Head of caudate nucleus (tissue), 42 donors: ENCODE measurements around the gene ABCG2.
"Not testable (repeated sequence)": the region's sequence is repeated elsewhere in the genome, so short reads cannot be mapped to it uniquely, and the experiment has no call there.

Experiments
- DNase-seq, 42 donors: peaks; one replicate each; pipeline versions ENCODE4 v3.0.0 to v3.0.0-alpha.2; 2020 to 2021; ENCODE audit warnings: mixed read lengths in 7 of 42
- intact Hi-C: fragments of 100-400 bp; cut with DNase I; formaldehyde crosslinking; loops from one replicate; pipeline ENCODE4 v1.15.0; 2022

The ABCG2 gene

DNA sequence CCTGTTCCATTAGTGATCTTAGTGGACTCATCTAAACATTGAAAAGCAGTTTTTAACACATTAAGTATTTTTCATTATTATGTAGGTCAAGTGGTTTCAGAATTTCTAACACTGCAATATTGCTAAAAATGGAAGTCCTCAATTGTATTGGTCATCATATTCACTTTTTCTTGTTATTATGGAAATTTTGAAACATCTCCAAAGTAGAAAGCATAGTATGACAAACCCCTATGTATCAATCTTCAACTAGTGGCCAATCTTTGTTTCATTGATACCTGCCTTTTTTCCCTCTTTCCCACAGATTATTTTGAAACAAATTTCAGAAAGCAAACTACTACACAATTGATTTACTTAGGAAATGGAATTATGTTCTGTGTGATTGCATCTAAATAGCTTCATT is 14.5 kb upstream of the ABCG2 start:
- intact Hi-C loops = no loop called here
- DNase-seq = no peak

DNA sequence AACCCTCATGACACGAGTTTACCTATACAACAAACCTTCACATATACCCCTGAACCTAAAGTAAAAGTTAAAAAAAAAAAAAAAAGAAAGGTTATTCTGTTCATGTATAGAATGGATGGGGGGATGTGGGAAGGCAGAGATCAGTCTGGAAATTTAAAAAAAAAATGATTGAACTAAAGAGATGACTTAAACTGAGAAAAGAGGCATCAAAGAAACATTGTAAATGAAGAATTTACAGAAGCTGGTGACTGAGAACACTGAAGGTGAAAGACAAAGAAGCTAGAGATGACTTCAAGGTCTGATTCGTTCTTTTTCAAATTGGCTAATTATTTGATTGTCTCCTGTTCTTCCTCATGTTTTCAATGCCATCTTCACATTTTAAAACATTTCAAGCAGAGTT is 12.8 kb upstream of the ABCG2 start:
- no peak for DNase-seq
- intact Hi-C loops = no loop called here

DNA sequence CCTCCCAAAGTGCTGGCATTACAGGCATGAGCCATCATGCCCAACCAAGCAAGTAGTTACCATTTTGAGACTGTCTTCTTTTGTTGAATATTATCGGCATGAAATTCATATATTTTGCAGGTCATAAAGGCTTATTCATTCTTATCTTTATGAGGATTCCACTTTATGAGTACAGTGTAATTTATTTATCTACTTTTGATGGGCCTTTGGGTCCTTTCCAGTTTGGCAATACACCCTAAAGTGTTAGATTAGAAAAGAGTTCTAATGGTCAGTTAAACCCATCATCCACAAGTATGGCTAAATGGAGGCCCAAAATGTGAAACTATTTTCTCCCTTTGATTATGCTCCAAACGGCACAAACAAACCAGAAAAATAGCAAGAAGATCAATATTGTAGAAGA is 10.9 kb upstream of the ABCG2 start:
- no peak for DNase-seq
- intact Hi-C loops = no loop called here

DNA sequence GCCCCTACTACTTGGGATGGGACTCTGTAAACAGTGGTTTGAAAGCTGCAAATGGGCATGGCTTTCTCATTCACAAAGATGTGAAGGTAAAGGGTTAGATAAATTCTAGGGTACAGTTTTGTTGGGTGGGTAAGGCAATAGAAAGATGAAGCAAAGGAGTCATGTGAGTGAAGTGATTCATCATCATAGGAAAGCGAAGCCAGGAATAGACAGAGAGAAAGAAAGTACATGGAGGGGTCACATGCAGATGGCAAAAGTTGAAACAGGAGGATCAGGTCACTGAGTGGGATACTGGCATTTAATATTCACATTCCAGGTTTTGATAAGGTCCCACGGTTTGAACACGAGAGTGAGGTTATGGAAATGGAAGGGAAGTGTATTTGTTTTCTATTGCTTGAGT is 8.2 kb upstream of the ABCG2 start:
- intact Hi-C loops = no loop called here

DNA sequence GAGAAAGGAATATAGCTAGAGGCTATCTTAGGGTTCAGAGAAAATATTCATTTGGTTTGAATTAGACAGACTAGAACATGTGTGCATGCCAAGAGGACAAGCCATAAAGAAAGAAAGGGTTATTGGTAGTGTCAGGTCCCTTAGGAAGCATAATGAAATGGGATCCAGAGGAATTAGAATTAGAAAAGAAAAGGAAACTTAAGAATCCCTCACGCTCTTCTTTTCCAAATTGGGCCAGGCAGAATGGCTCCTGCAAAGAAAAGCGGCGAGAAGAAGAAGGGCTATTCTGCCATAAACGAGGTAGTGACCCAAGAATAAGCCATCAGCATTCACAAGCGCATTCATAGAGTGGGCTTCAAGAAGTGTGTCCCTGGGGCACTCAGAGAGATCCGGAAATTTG is 4.9 kb upstream of the ABCG2 start:
- intact Hi-C loops = no loop called here
- no peak for DNase-seq

More for the DNA sequence above, 8.2 kb upstream of the ABCG2 start:
- DNase-seq = no peak

DNA sequence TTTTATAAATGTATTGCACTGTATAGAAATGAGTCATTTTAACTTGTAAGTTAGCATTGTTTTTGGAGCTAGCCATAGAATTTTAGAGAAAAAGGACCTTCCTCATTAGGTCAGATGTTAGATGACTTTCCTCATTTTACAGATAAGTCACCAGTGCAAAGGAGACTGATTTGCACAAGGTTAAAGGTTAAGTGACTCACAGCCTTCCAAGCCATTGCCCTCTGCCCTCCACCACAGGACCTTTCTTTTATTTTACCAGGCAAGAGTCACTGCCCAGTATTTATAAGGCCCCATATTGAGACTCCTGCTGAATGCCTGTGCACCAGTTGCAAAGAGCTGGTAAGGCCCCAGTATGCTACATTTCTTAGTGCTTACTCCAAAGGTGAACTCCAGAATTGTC is 4.2 kb upstream of the ABCG2 start:
- intact Hi-C loops = no loop called here
- DNase-seq = no peak

DNA sequence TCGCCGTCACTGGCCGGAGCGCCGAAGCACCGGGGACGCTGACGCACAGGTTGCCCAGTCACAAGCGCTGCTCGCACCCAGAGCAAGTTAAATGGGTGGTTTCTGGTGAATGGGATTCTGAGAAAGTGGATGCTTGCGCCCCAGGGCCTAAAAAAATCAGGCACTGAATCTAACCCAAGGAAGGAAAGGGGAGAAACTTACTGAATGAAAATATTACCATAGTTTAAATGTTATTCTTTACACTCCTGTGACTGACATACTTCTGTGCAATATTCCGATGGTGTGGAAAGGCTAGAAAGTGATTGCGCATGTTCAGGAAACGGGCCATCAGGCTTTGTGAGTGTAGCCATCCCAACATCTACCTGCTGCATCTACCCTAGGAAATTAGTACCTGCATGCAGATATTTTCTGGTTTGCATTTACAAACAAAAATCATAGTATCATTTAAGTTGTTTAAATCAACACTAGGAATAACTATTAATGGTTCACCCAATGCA is 838 bp upstream of the ABCG2 start:
- intact Hi-C loops = no loop called here
- peak in 3 of 42 donors; percentile 9 to 14 (median 11) for DNase-seq

DNA sequence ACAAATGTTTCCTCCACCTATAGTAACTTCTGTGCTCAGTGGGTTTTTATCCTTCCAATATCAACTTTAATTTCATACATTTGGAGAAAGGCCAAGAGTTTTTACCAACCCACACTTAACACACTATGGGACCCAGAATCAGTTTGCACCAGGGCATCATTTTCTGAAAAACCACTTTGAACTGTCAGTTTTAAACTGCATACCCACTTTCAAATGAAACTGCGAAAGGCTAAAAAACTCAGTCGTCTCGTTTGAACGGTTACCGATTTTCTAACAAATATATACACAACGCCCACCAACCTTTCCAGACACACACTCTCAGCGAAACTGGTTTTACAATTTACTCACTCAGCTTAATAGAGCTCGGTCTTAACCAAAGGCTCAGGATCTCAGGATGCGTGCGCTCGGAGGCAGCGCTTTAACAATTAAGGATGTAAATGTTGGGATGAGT is 376 bp downstream of the ABCG2 start:
- DNase-seq = no peak
- intact Hi-C loops = no loop called here

DNA sequence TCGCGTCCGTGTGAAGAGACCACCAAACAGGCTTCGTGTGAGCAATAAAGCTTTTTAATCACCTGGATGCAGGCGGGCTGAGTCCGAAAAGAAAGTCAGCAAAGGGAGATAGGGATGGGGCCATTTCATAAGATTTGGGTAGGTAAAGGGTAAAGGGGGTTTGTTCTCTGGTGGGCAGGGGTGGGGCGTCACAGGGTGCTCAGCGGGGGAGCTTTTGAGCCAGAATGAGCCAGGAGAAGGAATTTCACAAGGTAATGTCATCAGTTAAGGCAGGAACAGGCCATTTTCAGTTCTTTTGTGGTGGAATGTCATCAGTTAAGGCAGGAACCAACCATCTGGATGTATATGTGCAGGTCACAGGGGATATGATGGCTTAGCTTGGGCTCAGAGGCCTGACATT is 6.1 kb downstream of the ABCG2 start:
- intact Hi-C loops, DNase-seq: not testable (repeated sequence)

DNA sequence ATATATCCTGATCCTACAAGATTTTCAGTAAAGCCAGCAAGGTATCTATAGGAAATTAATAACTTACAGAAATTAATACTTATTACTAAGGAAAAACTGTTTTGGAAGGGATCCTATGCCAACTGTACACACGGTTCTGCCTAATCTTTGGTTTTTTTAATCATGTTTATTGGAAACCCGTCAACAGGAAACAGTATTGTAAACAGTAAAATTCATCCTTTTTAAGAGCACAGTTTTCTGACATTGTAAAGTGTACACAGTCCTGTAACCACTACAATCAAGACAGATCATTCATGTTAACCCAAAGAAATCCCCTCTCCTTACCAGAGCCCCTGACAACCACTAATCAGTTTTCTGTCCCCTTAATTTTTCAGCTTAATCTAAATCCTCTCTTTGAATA is 9.9 kb downstream of the ABCG2 start:
- no peak for DNase-seq
- intact Hi-C loops = no loop called here

DNA sequence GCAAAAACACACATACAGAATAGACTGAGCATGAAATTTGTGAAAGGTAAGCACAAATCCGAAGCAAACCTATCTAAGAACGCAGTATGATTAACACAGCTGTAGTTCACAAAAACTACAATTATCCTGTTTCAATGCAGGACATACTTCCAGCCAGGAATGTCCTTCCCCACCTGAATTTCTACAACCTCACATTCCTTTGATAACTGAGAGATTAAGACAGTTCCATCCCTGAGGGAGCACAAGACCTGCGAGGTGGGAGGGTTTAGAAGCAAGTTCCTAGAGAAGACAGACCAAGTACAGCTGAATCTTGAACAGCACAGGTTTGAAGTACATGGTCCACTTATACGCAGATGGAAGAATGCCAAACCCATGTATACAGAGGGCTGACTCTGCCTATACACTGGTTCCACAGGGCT is 10.6 kb downstream of the ABCG2 start:
- intact Hi-C loops = no loop called here

DNA sequence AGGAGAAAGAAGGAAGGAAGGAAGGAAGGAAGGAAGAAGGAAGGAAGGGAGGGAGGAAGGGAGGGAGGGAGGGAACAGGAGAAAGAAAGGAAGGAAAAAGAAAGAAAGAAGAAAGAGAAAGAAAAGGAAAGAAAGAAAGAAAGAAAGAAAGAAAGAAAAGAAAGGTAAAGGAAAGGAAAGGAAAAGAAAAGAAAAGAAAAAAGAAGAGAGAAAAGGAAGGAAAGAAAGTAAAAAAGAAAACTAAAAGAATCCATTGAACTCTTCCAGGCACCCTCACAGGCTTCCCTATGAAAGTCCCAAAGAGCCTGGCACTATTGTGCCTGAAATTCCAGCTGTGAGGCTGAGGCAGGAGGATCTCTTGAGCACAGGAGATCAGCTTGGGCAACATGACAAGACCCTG is 11.5 kb downstream of the ABCG2 start:
- intact Hi-C loops = no loop called here
- DNase-seq = no peak

More for the DNA sequence above, 10.6 kb downstream of the ABCG2 start:
- DNase-seq = no peak

DNA sequence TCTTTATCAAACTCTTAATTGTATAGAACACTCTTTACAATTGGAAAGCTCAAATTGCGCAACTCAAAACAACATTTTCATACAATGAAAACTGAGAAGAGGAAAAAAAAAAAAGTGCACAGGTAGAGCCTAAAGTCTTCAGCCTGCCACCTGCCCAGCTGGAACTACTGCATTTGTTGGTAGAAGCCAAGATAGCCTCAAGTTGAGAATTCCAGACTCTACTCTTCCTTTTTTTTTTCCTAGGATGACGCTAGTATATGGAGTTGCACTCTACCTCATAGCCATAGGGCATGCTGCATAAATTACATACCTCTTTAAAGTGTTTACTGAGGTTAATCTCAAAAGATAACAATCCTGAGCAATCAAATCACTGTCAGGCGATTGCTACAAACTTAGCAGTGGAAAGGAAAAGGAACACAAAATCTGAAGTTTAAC is 13.6 kb downstream of the ABCG2 start:
- DNase-seq = no peak
- intact Hi-C loops = no loop called here

DNA sequence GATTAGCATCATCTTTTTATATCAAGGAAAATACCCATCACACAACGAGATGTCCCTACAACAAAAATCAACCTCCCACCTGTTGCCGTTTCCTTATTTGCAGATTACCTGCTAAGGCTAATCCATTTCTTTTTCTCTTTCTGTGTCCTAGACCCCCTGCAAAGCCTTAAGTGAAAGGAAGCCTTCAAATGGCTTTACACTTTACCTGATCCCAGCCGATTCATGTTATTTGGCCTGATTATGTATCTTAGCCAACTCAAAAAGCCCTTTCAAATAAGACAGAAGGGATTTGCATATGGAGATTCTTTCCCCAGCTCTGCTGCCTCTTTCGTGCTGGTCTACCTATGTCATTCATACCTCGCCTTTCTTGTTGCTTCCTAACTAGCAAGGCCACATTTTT is 14.4 kb downstream of the ABCG2 start:
- intact Hi-C loops = no loop called here
- DNase-seq = no peak

DNA sequence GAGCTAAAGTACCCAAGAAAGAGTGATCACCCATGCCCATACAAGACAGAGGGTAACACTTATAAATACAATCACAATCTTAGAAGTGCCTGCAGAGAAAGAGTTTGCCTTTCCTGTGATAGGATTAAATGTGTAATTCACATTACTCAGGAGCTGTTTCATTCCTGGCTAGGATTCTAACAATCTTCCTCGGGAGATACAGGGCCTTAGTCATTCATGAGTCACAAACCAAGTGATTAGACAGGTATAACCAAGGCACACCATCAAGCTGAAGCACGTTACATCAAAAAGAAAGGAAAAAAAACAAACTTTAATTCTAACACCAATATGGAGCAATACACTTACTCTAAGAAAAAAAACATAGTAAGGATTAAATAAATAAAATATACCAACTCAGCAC is 14.9 kb downstream of the ABCG2 start:
- DNase-seq = peak in 4 of 42 donors; percentile 7 to 43 (median 18)

DNA sequence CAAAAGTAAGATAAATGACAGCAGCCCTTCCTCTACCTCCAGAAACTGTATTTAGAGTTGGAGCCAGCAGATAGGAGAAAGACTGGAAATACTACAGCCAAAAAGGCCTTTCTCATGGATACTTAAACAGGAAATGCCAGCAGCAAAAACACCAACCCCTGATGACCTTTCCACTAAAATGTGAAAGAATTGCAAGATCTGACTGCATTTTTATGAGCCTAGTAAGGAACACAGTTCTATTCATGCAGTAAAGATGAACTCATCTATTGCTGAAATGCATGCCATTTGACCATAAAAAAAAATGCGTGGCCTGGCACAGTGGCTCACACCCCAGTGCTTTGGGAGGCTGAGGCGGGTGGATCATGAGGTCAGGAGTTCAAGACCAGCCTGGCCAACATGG is 19.9 kb downstream of the ABCG2 start:
- intact Hi-C loops = no loop called here
- no peak for DNase-seq

More for the DNA sequence above, 14.9 kb downstream of the ABCG2 start:
- intact Hi-C loops = no loop called here

DNA sequence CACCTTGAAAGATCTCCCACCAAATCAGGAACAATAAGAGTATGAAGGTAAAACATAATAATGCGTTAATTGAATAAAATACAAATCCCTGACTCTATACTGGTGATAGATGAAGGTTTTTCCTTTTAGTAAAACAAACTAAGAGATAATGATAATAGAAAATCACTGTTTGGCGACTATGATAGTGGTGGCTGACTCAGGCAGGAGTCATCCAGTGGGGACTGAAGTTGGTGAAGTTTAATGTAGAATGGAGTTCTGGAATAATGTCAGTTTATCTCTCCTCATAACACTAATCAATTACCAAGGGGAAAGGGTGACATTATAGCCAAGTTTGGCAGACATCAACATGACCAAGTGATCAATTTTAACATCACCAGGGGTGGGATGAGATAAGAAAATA is 21.3 kb downstream of the ABCG2 start:
- DNase-seq = no peak
- intact Hi-C loops = no loop called here

DNA sequence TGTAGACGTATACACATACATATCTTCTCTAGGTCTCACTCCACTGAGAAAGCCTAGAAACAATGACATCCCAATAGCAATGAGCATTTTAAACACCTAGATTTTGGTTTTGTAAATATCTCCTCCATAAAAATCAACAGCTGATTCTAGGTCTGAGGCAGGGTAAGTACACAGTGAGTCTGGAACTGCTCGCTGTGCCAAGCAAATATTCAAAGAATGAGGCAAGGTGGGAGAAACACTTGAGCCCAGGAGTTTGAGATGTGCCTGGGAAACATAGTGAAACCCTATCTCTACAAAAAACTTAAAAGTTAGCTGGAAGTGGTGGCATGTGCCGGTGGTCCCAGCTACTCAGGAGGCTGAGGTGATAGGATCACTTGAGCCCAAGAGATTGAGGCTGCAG is 22.2 kb downstream of the ABCG2 start:
- DNase-seq = no peak
- intact Hi-C loops = no loop called here

DNA sequence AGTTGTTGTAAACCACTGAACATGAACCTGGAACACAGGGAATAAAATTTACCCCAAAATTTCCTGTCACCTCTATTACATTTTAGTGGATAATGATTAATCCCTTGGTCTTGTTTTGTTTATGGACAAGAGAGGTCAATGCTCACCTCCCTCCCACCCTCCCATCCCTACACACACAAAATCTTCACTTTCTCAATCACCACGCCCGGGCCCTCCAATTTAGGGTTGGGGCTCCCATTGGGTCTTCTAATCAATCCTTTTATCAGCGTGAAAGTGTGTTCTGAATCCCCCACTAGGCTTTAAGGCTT is 23.1 kb downstream of the ABCG2 start:
- intact Hi-C loops = no loop called here
- DNase-seq = no peak

DNA sequence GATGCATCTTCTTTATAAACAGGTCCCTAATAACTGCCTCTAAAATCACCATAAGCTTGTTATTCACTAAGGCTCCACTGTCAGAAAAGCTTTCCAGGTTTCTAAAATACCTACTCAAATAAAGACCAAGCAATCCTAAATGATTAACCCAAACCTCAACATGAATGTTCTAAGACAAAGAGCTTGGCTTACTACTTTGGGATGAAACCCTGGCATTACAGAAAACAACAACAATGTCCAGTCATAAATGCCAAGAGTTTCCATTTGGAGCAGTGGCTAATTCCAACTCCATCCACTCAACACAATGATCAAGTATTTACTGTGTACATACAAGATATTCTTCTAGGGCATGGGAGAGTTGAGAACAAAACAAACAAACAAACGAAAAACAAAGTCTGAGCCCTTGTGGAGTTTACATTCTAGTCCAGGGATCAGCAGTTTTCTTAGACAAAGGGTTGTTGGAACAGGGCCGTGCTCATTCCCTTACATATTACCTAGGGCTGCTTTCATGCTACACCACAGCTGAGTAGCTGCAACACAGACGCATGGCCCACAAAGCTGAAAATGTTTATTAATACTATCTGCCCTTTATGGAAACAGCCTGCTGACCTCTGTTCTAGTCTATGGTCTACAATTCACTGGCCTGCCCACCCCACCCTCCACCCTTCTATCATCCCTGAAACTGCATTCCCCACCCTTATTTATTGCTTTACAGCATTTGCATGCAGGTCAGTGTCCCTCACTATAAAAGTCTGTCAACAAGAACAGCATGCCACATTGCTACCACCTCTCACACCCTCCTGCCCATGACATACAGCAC is 23.7 kb downstream of the ABCG2 start:
- intact Hi-C loops = no loop called here
- no peak for DNase-seq

DNA sequence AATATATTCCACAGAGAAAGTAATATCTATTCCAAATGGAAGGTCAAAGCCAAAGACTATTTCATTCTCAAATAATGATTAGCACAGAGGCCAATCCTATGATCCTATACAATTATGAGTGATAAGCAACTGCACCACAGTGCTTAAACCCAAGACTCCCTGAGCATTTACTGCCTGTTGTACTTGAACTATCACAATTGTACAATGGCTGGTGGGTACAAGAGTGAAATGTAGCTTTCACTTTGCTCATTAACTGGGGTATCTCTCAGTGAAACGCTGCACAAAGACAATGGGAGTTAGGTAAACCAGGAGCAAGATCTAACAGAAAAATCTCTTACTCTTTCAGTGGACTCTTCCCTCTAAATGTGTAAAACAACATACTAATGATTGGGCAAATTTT is 24.3 kb downstream of the ABCG2 start:
- intact Hi-C loops = no loop called here
- no peak for DNase-seq
